ENCODE results near the gene ALG9.

ALG9 gene

DNA sequence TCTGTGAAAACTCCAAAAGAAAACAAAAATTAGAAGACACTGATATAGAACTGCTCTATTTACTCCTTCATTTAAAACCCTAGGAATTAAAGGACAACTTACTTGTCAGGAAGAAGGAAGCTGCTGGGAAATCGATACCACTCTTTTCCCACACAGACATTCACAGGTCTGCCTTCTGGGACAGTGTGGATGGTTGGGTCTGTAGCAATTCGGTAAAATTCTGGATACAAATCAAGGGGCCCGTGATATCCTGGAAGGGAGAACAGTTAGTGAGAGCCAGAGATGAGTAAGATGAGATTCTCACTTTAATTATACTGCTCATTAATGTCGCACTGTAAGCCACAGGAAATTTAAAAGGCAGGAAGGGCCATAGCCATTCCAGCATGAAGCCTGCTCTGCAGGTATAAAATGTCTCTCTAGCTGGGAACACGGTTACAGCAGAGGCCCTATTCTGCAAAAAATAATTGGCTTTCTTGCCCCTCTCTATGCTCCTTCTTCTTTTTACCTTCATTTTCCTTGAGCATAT lies 34.0 kb downstream of the ALG9 start:
- in situ Hi-C loops (cut with MboI; ENCODE audit: low sequenced_read_pairs): loop anchor here (25.0 kb wide), 1 partner anchor 550 kb away; the partner anchor contains the start of gene POU2AF3

DNA sequence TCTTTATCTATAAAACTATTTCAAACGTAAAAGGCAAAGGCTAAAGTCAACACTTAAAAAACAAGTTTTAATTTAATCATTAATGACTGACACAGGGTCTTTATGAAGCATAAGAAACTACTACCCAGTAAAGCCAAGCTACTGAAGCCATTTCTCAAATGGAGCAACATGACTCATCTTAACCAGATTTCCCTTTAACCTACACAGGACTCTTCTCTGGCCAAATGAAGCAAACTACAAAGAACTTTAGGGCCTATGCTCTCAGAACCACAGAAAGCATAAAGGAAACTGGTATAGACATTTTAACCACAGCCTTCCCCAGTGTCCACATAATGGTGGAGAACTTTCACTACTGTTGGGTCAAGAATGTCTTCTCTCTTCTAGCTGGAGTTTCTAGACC lies 34.7 kb downstream of the ALG9 start:
- in situ Hi-C loops (cut with MboI; ENCODE audit: low sequenced_read_pairs): loop anchor here (25.0 kb wide), 1 partner anchor 549 kb away; the partner anchor contains the start of gene POU2AF3

DNA sequence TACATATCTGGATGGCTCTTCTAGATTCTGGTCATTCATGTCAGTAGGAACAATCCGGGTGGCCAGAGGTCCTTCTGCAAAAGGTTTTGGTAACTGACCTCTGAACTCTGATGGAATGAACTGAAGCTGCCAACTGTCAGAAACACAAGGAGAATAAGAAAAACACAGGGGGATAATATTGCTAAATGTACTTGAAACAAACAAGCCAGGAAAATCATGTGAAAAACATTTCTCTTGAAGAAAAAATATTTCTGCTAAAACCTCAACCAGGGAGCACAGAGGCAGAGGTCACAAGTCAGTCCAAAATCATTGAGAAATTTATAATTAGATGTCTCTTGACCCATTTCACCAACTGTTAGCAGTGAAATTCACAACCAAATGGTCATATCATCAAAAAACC lies 35.2 kb downstream of the ALG9 start:
- in situ Hi-C loops (cut with MboI; ENCODE audit: low sequenced_read_pairs): loop anchor here (25.0 kb wide), 1 partner anchor 549 kb away; the partner anchor contains the start of gene POU2AF3

DNA sequence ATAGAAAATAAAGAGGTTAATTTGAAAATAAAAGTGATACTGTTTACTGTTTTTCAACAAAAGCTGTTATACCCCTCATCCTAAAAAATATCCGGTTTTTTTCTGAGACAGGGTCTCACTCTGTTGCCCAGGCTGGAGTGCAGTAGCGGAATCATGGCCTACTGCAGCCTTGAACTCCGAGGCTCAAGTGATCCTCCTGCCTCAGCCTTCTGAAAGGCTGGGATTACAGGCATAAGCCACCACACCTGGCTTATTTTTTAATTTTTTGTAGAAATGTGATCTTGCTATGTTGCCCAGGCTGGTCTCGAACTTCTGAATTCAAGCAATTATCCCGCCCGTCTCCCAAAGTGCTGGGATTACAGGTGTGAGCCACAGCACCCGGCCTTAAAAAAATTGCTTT lies 35.7 kb downstream of the ALG9 start:
- in situ Hi-C loops (cut with MboI; ENCODE audit: low sequenced_read_pairs): loop anchor here (25.0 kb wide), 1 partner anchor 548 kb away; the partner anchor contains the start of gene POU2AF3

DNA sequence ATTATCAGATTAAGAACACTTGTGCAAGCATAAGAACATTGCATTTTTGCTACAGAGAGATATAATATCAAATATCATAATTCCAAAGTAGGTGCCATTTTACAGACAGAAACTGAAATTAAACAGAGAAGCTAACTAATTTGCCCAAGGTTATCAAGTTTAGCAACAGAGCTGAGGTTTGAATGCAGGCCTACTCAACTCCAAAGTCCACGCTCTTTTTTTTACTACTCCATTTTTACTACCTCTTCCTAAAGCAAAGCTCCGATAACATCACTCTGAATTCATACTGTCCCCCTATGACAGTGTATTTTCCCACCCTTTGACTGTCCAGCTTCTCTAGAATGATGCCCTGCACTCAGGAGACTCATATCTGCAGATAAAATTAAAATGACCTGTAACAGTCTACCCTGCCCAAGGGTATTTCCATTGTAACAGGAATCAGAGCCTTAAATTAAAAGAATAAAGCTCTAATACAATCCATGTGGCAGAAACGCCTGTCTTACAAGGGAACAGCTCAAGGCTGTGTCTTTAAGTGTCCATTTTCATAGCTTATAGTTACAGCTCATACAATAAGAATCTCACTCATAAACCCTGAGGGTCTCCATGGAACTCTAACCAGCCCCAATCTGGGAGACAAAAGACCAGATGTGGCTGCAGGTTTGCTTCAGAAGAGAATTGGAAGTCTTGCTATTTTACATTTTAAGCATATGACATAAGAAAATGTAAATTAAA lies 36.8 kb downstream of the ALG9 start:
- in situ Hi-C loops (cut with MboI; ENCODE audit: low sequenced_read_pairs): loop anchor here (25.0 kb wide), 1 partner anchor 547 kb away; the partner anchor contains the start of gene POU2AF3

DNA sequence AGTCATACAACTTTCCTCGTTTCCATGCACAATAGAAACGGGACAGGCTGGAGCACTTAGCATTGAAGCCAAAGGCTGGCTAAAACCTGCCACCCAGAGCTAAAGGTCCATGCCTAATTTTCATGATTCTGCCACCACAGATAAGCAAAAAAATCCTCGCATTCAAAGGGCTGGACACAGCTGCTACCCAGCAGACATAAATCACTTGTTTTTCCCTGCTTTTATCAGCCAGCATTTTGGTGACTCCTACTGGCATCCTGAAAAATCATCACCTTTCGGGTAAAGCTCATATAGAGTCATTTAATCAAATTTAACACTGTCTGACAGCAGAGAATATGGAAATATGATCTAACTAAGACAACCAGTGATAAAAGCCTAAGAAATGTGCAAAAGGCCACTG lies 37.9 kb downstream of the ALG9 start:
- in situ Hi-C loops (cut with MboI; ENCODE audit: low sequenced_read_pairs): loop anchor here (25.0 kb wide), 1 partner anchor 546 kb away; the partner anchor contains the start of gene POU2AF3

DNA sequence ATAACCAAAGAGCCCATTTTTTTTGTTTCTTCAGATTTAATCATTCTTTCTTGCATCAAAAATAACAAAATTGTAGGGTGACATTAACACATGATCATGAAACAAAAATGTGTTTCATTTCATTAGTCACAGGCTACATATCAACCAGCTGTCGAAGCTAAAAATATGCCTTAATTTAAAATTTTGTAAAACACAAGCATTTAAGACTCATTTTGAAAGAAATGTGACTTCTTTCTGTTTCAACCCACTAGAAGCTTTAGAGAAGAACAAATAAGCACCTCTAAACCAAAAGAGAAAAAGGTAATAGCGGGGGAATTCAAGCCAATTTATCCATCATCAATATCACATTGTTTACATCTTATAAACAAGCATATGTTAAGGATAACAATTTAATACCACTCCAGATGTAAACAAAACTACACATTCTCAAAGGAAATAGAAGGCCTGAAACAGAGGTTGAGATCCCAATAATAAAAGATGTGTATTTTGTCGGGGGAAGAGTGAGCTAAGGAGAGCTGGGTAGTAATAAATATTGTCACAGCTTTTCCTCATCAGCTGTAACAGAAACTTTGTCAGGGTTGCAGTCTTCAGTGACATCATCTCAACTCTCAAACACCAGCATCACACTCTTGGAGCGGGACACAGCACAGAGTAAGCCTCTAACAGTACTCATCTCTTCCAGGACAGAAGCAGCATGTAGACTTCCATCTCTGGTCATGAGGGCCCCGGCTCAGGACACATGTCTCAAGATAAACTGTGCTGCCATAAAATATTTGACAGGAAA lies 42.0 kb downstream of the ALG9 start:
- in situ Hi-C loops (cut with MboI; ENCODE audit: low sequenced_read_pairs): loop anchor here (25.0 kb wide), 1 partner anchor 542 kb away; the partner anchor contains the start of gene POU2AF3

DNA sequence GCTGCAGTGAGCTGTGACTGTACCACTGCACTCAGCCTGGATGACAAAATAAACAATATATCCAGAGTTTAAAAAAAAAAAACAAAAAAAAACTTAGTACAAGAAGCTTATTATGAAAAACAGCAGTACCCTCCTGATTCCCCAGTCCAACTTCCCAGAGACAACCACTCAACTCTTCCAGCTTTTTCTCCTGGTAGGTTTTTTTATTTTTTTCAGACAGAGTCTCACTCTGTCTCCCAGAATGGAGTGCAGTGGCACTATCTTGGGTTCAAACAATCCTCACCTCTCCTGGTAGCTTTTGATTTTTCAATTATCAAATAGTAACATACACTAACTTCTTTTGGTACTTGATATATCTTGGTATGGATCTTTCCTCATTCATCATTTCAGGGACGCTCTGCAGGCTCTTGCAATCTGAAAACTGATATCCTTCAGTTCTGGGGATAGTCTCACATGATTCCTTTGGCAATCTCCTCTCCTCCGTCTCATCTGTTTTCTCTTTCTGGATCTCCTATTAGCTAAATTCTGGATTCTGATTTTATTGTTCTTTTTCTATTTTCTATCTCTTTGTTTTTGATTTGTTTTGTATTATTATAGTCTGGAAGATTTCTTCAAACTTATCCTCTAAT lies 44.9 kb downstream of the ALG9 start:
- in situ Hi-C loops (cut with MboI; ENCODE audit: low sequenced_read_pairs): loop anchor here (25.0 kb wide), 1 partner anchor 539 kb away; the partner anchor contains the start of gene POU2AF3

DNA sequence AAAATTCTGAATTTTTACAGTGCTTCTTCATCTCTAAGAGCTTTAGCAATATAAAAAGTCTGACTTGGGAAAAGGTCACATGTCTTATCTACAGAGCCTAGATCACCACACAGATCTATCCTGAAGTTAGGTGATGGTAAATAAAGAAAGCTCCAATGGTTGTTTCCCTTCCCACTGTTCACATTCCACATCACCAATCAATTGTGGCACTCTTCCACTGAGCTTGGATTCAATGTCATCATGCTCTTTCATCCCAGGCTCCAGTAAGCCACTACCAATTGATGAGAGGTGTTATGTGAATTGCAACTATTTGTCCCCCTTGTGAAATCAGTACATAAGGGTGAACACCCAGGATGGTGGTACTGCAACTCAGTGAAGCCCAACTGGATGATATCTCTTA lies 47.8 kb downstream of the ALG9 start:
- in situ Hi-C loops (cut with MboI; ENCODE audit: low sequenced_read_pairs): no loop called here

DNA sequence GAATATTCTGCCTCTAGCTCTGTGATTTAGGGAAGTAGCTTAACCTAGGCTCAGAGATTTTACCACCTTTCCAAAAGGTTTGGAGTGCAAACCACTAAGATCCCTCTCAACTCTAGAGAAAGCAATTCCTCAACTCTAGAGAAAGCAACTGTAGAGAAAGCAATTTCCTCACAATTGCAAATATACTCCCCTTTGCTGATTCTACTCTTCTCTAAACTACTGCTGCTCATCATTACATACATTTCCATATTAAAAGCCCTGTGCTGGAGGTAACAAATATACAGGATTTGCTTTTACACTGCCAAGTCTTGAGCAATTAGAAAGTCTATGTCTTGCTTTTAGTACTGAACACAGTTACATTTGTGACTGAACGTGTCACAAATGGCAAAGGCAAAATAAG lies 48.2 kb downstream of the ALG9 start:
- in situ Hi-C loops (cut with MboI; ENCODE audit: low sequenced_read_pairs): no loop called here

DNA sequence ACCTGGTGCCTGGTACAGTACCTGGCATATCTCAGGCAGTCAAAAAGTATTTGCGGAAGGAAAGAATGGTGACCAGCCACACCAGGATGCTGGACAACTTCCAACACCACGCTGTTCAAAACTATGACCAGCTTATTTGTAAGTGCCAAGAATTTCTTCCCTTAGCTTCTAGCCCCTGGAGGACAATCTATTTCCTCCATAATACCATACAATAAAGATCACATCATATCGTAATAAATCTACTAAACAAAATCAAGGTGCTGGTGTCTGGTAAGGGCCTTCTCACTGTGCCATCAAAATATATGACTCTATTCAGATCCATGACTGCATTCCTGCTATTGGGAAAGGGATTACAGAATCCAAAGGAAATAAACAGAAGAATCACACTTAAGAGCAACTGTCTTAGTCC lies 51.5 kb downstream of the ALG9 start:
- in situ Hi-C loops (cut with MboI; ENCODE audit: low sequenced_read_pairs): no loop called here

DNA sequence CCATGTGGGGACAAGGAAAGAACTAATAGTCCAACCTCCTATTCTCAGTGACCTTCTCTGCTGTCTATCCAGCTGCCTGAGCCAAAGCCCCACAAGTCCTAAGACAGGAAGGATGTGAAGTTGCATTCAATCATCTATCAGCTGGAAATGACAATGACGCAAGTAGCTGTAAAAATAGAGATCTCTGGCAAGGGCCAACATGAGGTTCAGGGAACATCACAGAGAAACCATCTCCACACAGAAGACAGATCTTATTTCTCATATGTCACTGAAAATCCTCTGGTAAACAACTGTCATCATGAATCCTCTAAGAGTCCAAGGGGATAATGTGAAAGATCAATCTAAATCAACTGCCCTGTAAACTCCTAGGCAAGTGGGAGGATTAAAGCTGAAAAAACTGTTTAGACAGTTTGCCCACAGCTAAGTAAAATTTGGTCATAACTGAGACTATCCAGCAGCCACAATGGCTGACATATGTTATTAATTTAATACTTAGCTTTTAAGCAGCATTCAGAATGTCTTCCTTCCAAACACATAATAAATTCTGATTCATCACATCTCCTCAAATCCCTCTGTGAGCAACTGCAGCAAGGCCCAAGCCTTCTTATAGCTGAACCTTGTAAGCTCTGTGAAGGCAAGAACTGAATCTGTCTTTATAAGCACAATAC lies 52.1 kb downstream of the ALG9 start:
- in situ Hi-C loops (cut with MboI; ENCODE audit: low sequenced_read_pairs): no loop called here

DNA sequence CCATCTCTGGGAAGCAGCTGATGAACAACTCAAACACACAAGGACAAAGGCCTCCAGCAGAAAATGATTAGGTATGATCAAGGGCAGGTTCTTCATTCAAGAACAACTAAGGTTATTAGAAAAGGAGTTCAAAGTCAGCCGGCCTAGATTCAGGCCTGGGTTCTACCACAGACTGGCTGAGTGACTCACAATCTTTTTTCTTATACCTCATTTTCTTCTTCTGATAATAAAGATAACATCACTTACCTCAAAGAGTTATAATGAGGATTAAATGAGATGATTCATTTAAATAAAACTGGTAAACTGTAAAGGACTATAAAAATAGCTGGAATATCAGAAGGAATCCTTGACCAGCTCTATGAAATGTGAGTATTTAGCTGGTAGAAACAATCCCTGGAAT lies 55.9 kb downstream of the ALG9 start:
- in situ Hi-C loops (cut with MboI; ENCODE audit: low sequenced_read_pairs): no loop called here

DNA sequence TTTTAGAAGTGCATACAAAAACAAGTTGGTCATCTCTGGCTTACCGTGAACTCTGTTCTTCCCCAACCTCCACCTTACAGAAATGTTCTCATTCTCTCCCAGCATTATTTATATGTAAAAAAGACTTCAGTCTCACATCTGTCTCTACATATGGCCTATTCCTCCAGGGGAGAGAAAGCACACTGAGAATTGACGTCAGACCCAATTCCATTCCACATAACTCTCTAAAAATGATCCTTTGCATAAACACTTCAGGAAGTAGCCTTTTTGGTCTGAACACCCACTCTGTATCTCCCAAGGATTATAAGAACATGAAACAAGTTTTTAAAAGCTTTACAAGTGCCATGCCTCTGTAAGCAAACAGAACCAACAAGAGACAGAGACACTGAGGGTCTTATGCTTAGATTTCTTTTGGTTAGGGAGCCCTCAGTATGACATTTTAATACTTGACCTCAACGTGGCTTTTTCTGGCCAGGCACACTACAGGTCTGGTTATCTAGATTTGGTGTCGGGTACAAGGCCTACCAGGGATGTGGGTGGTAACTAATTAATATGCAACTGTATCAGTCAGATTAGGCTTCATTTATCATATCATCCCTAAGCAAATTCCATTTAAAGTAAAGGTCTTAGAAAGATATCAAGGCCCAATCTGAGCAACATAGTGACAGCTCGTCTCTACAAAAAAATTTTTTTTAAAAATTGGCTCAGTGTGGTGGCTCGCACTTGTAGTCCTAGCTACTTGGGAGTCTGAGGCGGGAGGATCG lies 56.6 kb downstream of the ALG9 start:
- in situ Hi-C loops (cut with MboI; ENCODE audit: low sequenced_read_pairs): no loop called here

DNA sequence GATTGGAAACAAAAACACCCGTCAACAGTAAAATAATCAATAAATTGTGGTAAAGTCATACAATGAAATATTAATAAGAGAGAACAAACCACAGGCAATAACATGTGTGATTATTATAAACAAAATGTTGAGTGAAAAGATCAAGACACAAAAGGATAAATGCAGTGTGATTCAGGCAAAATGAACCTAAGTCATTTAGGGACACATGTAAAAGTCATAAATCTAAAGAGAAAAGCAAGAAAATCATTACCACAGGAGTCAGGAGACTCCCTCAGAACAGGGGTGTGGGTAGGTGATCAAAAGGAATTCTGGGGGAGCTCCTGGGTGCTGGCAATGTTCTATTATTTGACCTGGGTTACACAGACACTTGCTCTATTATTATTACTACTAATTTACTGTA lies 57.3 kb downstream of the ALG9 start:
- in situ Hi-C loops (cut with MboI; ENCODE audit: low sequenced_read_pairs): no loop called here

DNA sequence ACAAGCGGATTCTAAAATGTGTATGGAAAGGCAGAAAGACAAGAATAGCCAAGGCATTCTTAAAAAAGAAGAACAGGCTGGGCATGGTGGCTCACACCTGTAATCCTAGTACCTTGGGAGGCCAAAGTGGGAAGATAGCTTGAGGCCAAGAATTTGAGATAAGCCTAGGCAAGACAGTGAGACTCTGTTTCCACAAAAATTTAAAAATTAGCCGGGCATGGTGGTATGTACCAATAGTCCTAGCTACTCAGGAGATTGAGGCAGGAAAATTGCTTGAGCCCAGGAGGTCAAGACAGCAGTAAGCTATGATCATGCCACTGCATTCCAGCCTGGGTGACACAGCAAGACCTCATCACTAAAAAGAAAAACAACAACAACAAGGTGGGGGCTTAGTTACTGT lies 59.2 kb downstream of the ALG9 start:
- in situ Hi-C loops (cut with MboI; ENCODE audit: low sequenced_read_pairs): no loop called here

DNA sequence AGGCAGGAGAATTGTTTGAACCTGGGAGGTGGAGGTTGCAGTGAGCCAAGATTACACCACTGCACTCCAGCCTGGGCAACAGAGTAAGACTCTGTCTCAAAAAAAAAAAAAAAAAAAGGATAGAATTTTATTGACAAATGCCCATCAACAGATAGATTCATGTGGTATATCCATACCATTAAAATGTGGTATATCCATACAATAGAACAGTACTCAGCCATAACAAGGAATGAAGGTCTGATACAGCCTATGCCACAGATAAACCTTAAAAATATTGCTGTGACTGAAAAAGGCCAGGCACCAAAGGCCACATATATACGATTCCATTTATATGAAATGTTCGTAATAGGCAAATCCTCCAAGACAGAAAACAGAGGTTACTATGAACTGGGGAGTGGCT lies 59.9 kb downstream of the ALG9 start:
- in situ Hi-C loops (cut with MboI; ENCODE audit: low sequenced_read_pairs): no loop called here

DNA sequence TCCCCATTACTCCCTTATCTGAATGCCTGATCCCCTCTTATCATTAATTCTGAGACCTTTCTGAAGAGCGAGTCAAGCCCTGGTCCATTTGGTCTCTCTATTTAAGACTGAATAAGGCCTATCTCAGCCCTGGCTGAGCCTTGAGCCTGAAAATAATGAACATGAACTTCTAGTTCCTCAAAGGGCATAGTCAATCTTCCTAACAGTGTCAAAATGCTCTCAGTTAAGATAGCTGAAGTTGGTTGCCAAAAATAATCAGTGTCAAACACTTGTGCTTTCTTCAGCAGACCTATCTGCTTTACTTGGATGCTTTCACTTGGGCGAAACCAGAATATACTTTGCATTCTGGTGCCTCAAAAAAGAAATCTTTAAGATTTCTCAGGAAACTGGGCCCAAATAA lies 62.5 kb downstream of the ALG9 start:
- in situ Hi-C loops (cut with MboI; ENCODE audit: low sequenced_read_pairs): no loop called here

DNA sequence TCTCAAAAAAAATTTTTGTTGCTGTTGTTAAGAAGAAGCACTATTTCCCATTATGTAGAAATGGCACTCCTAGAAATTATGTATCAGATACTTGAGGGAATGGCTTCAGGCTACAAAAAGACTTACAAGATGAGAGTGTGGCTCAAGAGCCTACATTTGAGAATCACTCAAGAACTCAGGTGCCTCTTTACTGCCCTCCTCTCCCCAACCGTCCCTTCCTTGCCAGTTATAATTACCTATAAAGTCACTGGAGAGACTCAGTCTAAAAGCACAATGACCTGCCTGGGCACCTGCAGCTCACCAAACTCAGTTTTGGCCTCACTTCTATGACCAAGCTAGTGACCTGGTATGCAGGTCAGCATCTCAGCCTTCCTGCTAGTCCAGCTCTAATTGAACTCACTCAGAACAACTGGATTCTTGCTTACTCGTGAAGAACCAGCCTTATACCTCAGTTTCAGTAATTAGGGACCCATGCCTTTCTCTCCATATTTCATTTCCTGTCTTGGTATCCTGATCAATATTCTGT lies 63.3 kb downstream of the ALG9 start:
- in situ Hi-C loops (cut with MboI; ENCODE audit: low sequenced_read_pairs): no loop called here

DNA sequence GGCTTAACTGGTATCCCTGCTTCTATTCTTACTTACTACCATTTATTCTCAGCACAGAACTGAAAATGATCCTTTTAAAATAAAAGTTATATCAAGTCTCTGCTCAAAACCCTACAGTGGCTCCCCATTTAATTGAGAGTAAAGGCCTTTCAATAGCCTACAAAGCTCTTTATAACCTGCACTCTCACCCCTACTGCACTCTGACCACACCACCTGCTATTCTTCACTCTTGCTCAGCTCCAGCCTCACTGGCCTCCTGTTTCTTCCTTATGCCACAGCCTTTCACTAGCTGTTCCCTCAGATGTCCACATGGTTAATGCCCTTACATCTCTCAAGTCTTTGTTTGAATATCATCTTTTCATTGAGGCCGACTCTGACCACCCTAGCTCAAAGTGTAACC lies 64.3 kb downstream of the ALG9 start:
- in situ Hi-C loops (cut with MboI; ENCODE audit: low sequenced_read_pairs): no loop called here
